HuH-7.5 (cell line): Measurements from ENCODE around the gene PTCHD4.
"Not testable (repeated sequence)": the region's sequence is repeated elsewhere in the genome, so short reads cannot be mapped to it uniquely, and the experiment has no call there.

Experiments used
- DNase-seq: peaks from one replicate; pipeline ENCODE4 v3.0.0; 2011; ENCODE audit warnings: low spot score

The PTCHD4 gene

DNA sequence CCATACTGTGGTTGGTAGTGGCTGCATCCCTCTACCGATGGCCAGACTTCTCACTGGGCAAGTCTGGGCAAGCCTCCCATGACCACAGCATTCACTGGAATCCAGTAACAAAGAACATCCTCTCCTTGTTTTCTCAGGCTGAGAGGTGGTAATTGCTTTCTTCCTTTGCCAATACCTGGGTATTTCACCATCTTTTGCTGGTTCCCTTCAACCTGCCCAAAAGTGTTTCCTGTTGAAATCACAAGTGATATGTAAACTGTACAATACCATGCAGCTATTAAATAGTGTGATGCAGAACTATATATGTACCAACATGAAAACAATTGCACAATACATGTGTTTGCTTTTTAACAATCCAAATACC is at the start of gene PTCHD4:
TSS of gene PTCHD4 (minus strand) at position 55 of the 364 bp plus-strand sequence. CDS start 42,240 bp downstream, outside the sequence.
- no peak for DNase-seq

DNA sequence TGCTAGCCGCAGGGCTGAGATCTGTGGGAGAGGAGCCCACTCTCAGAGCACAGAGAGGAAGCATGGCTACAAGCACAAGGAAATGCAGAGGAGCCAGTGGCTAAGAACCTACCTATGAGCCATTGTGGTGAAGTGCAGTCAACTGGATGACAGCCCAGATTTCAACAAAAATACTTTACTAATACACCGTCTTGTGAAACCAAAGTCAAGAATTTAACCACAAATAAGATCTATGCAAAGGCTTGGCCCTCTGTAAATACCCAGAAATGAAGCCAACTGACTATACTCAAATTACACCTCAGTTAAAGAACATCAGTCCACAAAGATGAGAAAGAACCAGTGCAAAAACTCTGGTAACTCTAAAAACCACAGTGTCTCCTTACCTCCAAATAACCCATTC is 40.1 kb upstream of the PTCHD4 start:
- DNase-seq, result no peak

DNA sequence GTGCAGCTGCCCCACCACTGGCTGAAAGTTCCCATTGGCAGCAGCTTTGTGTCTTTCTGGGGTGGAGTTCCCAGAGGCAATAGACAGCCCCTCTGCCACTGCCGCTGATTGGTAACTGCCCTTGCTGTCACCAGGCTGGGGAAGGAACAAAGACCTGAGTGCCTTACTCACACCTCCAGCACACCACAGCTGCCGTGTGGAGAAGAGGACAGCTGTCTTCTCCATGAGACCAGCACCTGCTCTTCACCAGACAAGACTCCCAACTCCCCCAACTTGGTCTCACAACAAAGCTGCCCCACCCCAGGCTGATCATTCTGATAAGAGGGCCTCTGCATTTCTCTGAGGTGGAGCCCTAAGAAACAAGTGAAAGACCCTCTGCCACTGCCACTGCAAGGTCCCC is 39.7 kb upstream of the PTCHD4 start:
- DNase-seq, result no peak

DNA sequence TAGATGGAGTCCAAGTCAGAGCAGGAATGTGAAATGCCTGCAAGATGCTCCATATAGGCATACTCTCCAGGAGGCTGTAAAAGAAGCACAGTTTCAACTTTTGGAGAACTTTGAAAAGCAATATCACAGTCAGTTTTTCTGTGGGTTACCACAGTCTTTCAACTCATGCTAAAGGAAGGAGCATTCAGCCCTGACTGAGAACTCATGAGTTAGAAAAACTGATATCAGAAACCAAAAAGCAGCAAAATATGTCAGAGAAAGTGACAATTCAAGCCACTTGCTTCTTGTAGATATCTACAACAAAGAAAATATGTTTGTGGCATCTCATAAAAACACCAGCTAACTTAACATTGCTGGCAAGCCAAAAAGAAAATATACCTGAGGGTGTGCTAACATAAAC is 36.1 kb upstream of the PTCHD4 start:
- DNase-seq, result no peak

DNA sequence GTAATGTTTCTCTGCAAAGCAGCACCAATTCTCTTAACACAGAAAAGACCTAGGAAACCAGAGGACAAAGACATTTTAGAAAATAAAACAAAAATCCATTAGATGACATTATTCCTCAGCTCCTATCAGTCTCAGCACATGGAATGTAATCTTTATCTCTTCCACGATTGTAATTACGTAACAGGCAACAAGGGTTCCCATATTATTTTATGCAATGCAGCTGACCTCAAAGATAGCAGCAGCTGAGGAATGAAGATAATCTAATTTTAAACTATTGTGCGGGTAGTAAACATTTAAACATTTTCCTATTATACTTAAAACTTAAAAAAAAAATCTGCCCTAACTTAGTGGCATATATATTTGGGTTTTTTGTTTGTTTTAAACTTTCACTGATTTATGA is 33.0 kb upstream of the PTCHD4 start:
- DNase-seq, result no peak

DNA sequence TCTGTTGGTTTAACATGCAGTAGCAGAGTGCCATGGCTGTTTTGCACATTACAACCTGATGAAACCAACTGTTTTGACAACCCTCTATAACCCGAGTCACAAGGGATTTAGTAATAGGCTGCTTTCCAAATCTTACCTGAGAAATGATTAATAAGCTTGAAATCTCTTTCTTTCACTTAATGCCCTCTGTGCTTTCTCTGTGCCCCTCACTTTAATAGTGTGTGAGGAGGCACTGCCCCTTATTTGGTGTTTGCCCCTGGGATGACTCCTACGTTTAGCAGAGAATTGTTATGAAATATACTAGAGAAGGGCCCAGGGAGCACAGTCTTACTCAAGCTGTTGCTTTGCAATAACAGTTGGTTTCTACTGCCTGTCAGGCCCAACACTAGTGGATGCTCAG is 31.0 kb upstream of the PTCHD4 start:
- DNase-seq, result no peak

DNA sequence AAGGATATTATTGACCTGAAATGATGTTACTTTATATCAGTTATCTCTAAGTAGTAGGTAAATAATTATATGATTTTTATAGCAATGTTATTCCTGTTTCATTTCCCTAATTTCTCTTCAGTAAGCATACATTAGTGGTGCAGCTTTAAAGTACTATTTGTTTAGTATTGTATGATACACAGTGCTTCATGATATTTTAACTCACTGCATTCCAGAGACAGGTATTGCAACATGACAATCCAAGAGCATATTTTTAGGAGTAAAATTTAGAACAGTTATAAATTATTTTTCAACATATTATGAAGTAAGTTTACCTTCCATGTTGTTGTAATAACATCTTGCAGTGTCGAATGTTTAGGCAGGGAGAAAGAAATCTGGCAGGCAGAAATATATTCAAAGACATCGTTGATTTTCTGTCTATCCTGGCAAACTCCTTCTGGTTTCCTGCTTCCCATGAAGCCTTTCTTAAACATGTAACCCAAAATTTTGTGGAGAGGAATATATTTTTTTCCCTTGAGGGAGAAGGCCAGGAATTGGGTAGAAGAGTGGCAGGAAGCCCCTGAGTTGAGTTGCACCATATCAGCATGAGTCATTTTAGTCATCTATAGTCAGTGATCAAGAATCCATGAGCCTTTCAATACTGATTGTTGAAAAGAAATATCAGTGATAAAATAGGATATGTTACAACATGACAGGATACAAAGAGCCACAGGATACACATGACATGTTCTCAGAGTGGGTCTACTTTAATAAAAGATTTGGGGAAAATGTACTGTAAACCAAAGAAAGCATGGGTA is 29.0 kb upstream of the PTCHD4 start:
- no peak for DNase-seq

DNA sequence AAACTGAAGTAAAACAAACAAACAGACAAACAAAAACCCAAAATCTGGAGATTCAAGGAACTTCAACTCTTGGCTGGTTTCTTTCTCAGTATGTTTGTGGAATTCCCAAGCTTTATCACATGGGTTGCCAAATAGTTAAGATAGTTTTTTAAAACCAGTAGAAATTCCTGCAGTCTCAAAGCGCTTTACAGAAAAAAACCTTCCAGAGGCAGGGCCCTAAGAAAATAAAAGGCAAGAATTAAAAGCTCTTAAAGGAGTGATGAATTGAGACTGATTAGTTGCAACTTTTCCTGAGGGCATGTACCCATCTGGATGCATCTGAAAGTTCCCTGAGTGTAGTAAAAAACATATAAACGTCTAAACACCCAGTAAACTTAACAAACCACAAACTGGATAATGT is 25.9 kb upstream of the PTCHD4 start:
- no peak for DNase-seq

DNA sequence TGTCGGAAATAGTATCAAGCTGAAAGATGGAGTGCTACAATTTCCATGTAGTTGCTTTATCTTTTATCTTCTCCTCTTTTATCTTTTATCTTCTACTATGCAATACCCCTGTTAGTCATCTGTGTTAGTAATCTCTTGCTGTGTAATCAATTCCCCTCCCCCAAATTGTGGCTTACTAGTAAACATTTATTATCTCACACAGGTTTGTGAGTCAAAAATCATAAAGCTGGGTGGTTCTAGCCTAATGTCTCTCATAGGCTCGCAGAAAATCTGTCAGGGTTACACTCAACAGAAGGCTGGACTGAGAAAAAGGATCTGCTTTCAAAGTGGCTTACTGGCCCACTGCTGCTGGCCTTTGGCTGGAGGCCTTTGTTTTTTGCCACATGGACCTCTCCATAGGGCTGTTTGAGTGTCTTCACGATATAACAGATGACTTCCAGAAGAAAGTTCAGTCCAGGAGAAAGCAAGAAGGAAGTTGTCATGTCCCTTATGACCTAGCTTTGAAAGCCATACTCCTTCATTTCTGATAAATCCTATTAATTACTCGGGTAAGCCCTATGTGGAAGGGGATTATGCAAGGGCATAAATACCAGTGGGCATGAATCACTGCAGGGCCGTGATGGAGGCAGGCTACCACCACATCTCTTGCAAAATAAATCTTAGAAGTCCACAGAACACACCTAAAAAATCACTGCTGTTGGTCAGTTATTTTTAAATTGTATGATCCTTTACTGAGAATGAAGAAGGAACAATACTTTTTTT is 24.5 kb upstream of the PTCHD4 start:
- no peak for DNase-seq

DNA sequence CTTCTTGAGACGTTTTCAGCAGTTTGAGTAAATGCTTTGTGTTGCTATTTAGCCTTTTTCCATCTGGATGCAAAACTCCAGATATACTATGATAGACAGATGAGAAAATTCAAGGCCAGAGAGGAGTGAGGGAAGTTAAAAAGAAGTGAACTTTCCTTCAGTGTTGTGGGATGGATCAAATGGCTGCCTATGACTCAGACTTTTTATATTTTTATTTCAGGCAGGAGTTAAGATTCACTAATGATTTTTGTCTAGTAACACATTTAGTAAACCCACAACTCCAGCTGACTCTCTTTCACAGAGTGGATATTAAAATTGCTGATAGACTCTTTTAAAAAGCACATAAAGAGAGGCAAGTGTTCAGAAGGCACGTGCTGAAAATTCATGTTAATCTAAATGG is 23.2 kb upstream of the PTCHD4 start:
- no peak for DNase-seq

DNA sequence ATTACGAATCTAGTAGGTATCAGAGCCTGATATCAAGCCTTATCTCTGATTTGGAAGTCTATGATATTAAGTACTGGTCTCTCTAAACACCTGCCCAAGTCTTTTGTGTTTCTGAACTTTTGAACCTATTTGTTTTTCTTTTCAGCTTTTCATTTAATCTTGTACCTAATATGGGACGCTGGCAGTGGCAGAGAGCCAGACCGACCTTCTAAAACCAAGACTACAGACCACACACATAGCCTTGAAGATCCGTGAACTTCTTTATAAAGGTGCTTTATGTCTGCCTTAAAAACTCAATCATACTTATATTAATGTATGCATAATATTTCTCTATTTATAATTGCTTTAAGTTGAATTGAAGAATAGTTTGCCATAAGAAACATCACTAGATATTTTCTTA is 12.6 kb upstream of the PTCHD4 start:
- DNase-seq, result no peak

DNA sequence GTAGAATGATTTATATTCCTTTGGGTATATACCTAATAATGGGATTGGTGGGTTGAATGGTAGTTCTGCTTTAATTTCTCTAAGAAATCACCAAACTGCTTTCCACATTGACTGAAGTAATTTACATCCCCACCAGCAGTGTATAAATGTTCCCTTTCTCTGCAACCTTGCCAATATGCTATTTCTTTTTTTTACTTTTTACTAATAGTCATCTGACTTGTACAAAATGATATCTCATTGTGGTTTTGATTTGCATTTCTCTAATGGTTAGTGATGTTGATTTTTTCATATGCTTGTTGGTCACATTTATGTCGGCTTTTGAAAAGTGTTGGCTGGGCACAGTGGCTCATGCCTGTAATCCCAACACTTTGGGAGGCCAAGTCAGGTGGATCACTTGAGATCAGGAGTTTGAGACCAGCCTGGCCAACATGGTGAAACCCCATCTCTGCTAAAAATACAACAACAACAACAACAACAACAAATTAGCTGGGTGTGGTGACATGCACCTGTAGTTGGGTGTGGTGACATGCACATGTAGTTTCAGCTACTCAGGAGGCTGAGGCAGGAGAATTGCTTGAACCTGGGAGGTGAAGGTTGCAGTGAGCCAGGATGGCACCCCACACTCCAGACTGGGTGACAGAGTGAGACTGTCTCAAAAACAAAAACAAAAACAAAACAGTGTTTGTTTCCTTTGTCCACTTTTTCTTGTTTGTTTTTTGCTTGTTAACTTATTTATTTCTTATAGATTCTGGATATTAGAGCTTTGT is 11.2 kb upstream of the PTCHD4 start:
- not testable (repeated sequence) for DNase-seq

DNA sequence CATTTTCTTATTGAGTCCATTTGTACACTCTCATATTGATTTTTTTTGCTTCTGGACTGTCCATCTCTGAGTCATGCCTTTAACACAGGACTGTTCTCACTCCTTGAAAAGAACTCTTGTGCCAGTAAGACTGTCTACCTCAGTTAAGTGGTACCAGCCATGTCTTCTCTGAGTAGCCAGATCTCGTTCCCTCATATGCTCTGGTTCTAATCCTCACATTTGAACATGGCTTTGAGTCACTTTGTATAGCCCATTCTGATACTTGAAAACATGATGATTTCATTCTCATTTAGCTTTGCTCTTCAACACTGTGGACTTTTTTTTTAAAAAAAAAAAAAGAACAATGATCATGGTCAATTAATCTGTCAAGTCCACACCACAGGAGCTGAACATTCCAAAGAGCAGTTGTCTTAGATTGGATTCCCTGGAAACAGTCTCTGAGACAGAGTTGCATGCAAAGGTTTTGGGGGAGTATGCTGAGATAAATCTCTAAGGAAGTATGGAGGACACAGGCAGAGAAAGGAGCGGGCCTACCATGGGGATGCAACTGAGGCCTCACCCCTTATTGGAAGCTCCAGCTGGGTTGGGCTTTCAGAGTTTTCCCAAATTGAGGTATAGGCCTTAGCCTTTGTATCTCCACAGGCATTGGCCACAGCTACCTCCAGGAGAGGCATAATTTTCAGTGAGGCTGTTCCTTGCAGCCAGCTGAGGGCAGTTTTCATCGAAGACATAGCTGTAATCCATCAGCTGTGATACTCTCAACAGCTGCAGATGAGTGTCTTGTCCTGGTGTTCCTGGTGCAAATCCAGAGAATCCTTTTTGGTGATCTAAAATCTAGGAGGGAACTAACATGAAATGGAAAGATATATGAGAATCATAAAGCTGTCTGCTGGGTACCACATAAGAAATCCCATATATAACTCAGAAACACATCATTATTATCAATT is 6.0 kb upstream of the PTCHD4 start:
- no peak for DNase-seq

DNA sequence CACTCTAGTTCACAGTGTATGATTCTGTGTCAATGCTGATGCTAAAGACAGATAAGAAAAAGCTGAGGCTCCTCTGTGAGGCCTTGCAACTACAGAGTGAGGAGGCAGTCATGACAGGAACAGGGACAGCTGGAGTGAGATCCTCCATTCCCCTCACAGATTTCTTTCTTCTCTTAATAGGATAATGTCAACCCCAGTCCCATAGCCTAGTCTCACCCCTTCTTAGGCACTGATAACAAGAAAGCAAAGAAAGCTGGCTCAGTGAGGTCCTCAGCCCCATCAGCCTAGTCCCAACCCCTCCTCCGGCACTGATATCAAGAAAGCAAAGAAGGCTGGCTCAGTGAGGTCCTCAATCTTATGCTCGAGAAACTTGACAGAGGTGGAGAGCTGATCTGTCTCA is 2.1 kb upstream of the PTCHD4 start:
- DNase-seq, result no peak

DNA sequence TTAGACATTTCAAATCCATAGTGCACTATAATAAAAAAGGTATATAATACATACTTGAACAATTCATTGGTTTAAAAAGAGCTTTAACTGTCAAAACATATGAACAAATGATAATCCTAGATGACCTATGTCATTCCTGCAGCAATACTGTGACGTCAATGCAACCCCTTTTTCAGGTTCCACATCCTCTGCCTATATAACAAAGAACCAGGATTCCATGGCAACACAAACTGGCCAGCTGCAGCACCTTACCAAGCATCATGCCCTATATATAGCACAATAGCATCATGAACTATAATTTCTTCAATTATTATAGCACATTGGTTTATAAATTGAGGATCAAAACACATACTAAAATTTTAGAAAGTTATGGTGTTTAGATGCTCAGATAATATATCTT is 578 bp upstream of the PTCHD4 start:
- no peak for DNase-seq

DNA sequence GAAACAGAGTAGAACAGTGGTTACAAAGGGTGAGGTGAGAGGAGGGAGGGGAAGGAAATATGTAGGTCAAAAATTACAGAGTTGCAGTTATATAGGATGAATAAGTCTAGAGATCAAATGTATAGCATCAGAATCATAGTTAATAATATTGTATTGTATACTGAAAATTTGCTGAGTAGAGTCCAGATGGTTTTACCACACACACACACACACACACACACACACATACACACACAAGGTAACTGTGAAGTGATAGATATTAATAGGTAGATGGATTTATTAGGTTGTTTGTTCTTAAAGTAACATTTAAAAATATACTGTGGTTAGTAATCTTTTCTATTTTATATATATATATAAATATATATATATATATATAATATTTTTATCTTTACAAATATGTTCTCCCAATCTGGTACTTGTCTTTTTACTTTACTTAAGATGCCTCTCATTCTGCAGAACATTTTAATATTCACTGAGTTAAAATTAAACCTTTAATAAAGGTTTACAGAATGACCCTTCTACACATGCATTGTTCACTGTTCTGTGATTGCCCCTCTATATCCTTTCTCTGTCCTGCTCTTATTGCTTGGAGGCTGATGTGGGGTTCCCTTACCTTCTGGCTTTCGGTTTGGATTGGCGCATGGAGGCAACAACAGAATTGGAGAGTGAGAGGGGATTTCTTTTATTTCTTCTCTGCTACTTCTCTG is 408 bp downstream of the PTCHD4 start:
- no peak for DNase-seq

DNA sequence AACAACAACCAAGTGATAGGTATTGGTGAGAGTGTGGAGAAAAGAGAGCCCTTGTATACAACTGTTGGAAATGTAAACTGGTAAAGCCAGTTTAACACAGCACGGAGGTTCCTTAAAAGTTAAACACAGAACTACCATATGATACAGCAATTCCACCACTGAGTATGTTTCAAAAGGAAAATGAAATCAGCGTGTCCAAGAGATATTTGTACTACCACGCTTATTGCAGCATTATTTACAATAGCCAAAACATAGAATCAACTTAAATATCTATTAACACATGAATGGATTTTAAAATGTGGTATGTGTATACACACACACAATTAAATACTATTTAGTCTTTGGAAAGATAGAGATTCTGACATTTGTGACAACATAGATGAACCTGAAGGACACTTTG is 1.1 kb downstream of the PTCHD4 start:
- DNase-seq, result no peak

DNA sequence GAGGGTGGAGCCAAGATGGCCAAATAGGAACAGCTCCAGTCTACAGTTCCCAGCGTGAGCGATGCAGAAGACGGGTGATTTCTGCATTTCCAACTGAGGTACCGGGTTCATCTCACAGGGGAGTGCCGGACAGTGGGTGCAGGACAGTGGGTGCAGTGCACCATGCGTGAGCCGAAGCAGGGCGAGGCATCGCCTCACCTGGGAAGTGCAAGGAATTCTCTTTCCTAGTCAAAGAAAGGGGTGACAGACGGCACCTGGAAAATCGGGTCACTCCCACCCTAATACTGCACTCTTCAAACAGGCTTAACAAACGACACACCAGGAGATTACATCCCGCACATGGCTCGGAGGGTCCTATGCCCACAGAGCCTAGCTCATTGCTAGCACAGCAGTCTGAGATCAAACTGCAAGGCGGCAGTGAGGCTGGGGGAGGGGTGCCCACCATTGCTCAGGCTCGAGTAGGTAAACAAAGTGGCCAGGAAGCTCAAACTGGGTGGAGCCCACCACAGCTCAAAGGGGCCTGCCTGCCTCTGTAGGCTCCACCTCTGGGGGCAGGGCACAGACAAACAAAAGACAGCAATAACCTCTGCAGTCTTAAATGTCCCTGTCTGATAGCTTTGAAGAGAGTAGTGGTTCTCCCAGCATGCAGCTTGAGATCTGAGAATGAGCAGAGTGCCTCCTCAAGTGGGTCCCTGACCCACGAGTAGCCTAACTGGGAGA is 8.4 kb downstream of the PTCHD4 start:
- DNase-seq, result not testable (repeated sequence)

DNA sequence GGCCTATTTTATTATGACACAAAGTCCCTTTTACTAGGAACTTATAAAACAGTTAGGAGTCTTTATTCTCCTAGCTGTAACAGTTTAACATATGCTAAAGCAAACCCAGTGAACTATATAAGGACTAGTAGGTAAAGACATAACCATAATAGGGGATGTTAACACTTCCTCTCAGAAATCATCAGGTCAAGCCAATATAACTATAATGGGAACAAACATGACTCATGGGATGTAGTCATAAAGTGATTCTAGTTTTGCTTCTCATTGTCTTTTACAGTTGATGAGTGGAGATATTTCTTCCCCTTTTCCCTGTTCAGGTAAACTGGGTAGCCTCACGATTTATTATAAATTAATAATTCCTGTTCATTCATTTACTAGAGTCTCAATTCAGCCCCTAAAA is 9.7 kb downstream of the PTCHD4 start:
- no peak for DNase-seq

DNA sequence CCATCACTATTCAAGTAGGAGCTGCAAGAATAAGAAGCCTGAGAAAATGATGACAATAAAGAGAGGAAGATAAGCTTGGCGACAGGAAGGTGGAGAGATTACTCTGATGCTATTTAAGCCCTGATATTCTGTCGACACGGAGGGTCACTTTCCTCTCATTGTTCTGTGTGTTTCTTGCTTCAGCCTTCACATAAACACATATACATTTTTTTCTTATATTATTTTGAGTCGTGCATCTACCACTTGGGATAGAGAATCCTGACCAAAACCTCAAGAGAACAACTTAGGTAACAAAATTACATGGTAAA is 10.5 kb downstream of the PTCHD4 start:
- DNase-seq, result no peak
